GM12865 (cell line): ENCODE results near the gene KIN.

Experiments
- DNase-seq: peaks from one replicate; pipeline ENCODE4 v3.0.0; 2010; ENCODE audit warnings: low read depth
- H3K4me3 ChIP-seq: 2 replicates; pipeline ENCODE4 v1.5.1; 2011; ENCODE audit warnings: mild to moderate bottlenecking, low read depth, low read length, control low read depth
- CTCF ChIP-seq: IDR thresholded peaks from 2 replicates; pipeline ENCODE4 v1.5.1; 2011; ENCODE audit warnings: low read length, control low read depth, low read depth, inconsistent platforms; ENCODE audit not compliant: insufficient read depth; ENCODE audit errors: missing control alignments

The KIN gene

GRCh38 chr10:7795605-7796004 lies 7.8 kb upstream of the KIN start:
- no peak for TF ChIP-seq CTCF
- no peak for DNase-seq
- no peak overlapping the region for H3K4me3 ChIP-seq

DNA sequence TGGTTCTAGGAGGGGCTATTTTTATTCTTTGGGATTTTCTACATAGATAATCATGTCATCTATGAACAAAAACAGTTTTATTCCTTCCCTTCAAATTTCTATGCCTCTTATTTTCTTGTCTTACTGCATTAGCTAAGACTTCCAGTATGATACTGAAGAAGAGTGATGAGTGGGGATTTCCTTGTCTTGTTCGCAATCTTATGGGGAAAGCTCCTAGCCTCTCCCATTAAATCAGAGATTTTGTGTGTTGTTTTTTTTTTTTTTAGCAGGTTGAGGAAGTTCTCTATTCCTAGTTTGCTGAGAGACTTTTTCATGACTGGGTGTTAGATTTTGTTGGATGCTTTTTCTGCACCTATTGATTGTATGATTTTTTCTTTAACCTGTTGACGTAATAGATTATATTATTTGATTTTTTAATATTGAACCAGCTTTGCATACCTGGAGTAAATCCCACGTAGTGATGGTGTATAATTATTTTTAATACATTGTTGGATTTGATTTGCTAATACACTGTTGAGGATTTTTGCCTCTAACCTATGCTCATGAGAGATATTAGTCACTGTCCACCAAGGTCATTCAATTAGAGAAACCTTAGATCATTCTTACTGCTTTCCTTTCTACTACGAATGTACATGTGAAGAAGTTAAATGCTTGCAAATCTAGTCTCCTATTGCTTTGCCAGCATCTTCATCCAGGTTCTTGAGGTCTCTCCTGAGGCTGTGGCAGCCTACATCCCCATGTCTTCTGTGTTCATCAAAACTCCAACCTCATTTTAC lies 6.6 kb upstream of the KIN start:
- no peak overlapping the region for H3K4me3 ChIP-seq
- no peak for DNase-seq
- no peak for TF ChIP-seq CTCF

DNA sequence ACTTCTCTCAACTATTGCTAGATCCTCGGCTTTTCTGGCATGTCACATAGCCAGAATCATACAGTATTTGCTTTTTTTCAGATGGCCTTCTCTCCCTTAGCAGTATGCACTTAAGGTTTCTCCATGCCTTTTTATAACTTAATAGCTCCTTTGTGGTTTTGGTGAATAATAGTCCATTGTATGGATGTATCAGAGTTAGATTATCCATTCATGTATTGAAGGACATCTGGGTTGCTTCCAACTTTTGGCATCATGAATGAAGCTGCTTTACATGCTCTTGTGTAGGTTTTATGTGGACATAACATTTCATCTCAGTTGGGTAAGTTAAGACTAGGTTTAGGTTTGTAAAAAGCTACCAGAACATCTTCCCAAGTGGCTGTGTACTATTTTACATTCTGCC lies 4.7 kb upstream of the KIN start:
- no peak overlapping the region for H3K4me3 ChIP-seq
- no peak for TF ChIP-seq CTCF
- DNase-seq = no peak

DNA sequence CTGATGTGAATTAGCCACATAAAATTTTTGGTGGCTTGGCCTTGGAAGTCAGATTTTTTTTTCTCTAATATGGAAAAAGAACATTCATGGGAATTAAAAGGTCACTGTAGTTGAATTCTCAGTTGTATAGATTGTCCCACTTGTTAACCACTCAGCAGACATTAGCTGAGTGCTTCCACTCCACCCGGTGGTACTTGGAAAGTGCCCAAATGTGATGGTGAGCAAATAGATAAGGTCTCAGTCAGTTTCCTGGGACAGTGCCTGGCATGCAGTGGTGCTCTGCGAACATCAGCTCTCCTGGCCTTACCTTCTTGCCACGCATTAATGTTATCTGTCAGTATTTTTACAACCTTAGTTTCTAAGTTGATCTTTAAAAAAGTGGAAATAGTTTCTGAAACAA lies 1.6 kb upstream of the KIN start:
- no peak for DNase-seq
- TF ChIP-seq CTCF = no peak

GRCh38 chr10:7788639-7789286 lies 970 bp upstream of the KIN start:
- TF ChIP-seq CTCF = no peak
- DNase-seq = no peak
- H3K4me3 ChIP-seq = peak overlapping the region; percentile 99

More for the DNA sequence above, 1.6 kb upstream of the KIN start:
- peak overlapping the region; percentile 99 for H3K4me3 ChIP-seq

DNA sequence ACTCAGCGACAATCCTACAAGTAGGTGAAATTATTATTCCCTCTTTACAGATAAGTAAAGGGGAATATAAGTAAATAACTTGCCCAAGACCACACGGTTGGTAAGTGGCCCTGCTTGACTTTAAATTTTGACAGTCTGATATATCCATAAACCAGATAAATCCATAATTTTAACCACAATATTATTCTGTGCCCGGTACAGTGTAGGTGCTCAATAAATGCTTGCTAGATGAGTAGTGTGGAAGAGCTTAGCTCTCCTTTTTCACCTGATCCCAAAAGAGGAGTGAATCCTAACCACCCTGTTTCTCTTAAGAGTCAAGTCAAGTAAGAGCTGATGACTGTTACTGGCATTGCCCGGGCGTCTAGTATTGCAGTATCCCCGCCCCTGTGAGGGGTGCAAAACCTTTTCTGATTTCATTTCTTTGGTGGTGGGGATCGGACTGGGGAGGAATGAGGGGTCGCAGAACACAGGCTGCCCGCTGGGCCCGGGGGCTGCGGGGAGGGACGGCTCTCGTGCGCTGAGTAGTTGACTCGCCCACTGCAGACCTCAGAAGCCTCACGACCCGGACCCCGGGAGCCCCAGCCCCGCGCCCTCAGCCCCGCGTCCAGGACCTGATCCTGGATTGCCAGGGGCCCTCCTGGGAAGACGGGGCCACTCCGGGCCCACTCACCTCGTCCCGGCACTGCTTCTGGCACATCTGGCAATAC lies 490 bp downstream of the KIN start:
- TF ChIP-seq CTCF = no peak
- H3K4me3 ChIP-seq = peak overlapping the region; percentile 99
- DNase-seq = peak; percentile 10
